ENCODE results near the gene KCP. TPM values are rescaled to one million over a fixed set of nuclear protein-coding genes. Genes with fewer than 3 reads are reported as not detected.

KCP gene
- polyA plus RNA-seq, 1 donor (not counting 4 experiments of a cell fraction or from before 2014, with no cell fraction given), result not detected

DNA sequence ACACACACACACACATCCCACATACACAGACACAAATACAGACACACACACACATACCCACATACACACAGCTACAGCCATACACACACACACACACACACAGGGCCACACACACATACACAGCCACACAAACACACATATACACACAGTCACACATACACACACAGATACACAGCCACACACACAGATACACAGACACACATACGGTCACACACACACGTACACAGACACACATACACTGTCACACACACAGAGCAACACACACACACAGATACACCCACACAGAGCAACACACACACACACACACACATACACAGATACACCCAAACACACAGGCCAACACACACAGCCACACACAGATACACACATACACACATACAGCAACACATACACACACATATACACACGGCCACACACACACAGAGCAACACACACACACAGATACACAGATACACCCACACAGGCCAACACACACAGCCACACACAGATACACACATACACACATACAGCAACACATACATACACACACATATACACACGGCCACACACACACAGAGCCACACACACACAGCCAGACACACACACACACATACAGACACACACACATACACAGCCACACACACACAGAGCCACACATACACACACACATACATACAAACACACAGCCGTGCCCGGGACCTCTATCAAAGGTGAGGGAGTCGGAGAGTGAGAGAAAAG lies 22.3 kb downstream of the KCP start:
- H4K20me1 ChIP-seq (ENCODE audit: control insufficient read depth, extremely low read depth, insufficient read depth, low read length), result no peaks in the 10 kb centered on the region
- DNase-seq (ENCODE audit: low read depth, low spot score) (no peak), FAIRE-seq (no peak)
- no peak overlapping the region for H3K9ac ChIP-seq (ENCODE audit: control insufficient read depth, extremely low read depth, insufficient read depth, low read length)
- no peak overlapping the region for H3K27ac ChIP-seq (ENCODE audit: control insufficient read depth, insufficient read depth, low read length)
- H3K4me1 ChIP-seq (ENCODE audit: control insufficient read depth, extremely low read depth, insufficient read depth, low read length), result peaks cover 19% of the 10 kb centered on the region
- H3K36me3 ChIP-seq (ENCODE audit: control insufficient read depth in 2 of 2, extremely low read depth in 1 of 2, insufficient read depth in 2 of 2, low read length in 2 of 2), result no peaks in the 10 kb centered on the region
- no peaks in the 10 kb centered on the region for H3K27me3 ChIP-seq (ENCODE audit: control insufficient read depth, extremely low read depth, insufficient read depth, low read length)
- dilution Hi-C loops (cut with MboI; ENCODE audit: extremely low pct_ligation_motif_present, low sequenced_read_pairs), result no loop called here
- H3K79me2 ChIP-seq (ENCODE audit: control insufficient read depth, insufficient read depth, low read length), result no peaks in the 10 kb centered on the region
- peaks cover 2% of the 10 kb centered on the region for H3K9me3 ChIP-seq (ENCODE audit: control insufficient read depth, low read depth, low read length)
- no peak overlapping the region for H3K4me2 ChIP-seq (ENCODE audit: control insufficient read depth, extremely low read depth, insufficient read depth, low read depth, low read length)
- TF ChIP-seq CTCF (optimal IDR thresholded peaks at IDR 0.05 in 1 of 3, IDR thresholded peaks at IDR 0.05 in 1 of 3, conservative IDR thresholded peaks at IDR 0.05 in 1 of 3; ENCODE audit: extremely low read depth in 1 of 3, insufficient read depth in 2 of 3, low read length in 3 of 3) (no peak), EZH2 (IDR thresholded peaks at IDR 0.05; ENCODE audit: low read length) (no peak)
- no peak overlapping the region for H3K4me3 ChIP-seq (ENCODE audit: control insufficient read depth in 2 of 3, extremely low read depth in 1 of 3, insufficient read depth in 2 of 3, low read depth in 1 of 3, low read length in 3 of 3)
- H3K9me1 ChIP-seq (ENCODE audit: control insufficient read depth, extremely low read depth, insufficient read depth, low read length), result no peaks in the 10 kb centered on the region
- no peak overlapping the region for H2AFZ ChIP-seq (ENCODE audit: control insufficient read depth, low read length)

GRCh38 chr7:128887169-128888038 lies 23.1 kb downstream of the KCP start:
- H3K4me2 ChIP-seq (ENCODE audit: control insufficient read depth, extremely low read depth, insufficient read depth, low read depth, low read length), result no peak overlapping the region

More at GRCh38 chr7:128887169-128888038, 23.1 kb downstream of the KCP start:
- Histone ChIP-seq H3K9me1 (ENCODE audit: control insufficient read depth, extremely low read depth, insufficient read depth, low read length) (no peaks in the 10 kb centered on the region), H3K27ac (ENCODE audit: control insufficient read depth, insufficient read depth, low read length) (no peak overlapping the region), H3K9me3 (ENCODE audit: control insufficient read depth, low read depth, low read length) (peaks cover 2% of the 10 kb centered on the region), H4K20me1 (ENCODE audit: control insufficient read depth, extremely low read depth, insufficient read depth, low read length) (no peaks in the 10 kb centered on the region), H3K27me3 (ENCODE audit: control insufficient read depth, extremely low read depth, insufficient read depth, low read length) (no peaks in the 10 kb centered on the region), H3K36me3 (ENCODE audit: control insufficient read depth in 2 of 2, extremely low read depth in 1 of 2, insufficient read depth in 2 of 2, low read length in 2 of 2) (no peaks in the 10 kb centered on the region), H3K9ac (ENCODE audit: control insufficient read depth, extremely low read depth, insufficient read depth, low read length) (no peak overlapping the region), H3K79me2 (ENCODE audit: control insufficient read depth, insufficient read depth, low read length) (no peaks in the 10 kb centered on the region), H3K4me3 (ENCODE audit: control insufficient read depth in 2 of 3, extremely low read depth in 1 of 3, insufficient read depth in 2 of 3, low read depth in 1 of 3, low read length in 3 of 3) (no peak overlapping the region), H2AFZ (ENCODE audit: control insufficient read depth, low read length) (no peak overlapping the region), H3K4me1 (ENCODE audit: control insufficient read depth, extremely low read depth, insufficient read depth, low read length) (peaks cover 11% of the 10 kb centered on the region)
- DNase-seq (ENCODE audit: low read depth, low spot score) (no peak), FAIRE-seq (no peak)
- TF ChIP-seq EZH2 (IDR thresholded peaks at IDR 0.05; ENCODE audit: low read length), result no peak
- TF ChIP-seq CTCF (optimal IDR thresholded peaks at IDR 0.05 in 1 of 3, IDR thresholded peaks at IDR 0.05 in 1 of 3, conservative IDR thresholded peaks at IDR 0.05 in 1 of 3; ENCODE audit: extremely low read depth in 1 of 3, insufficient read depth in 2 of 3, low read length in 3 of 3), result no peak
- dilution Hi-C loops (cut with MboI; ENCODE audit: extremely low pct_ligation_motif_present, low sequenced_read_pairs), result no loop called here

Data from keratinocyte (primary cell).